Stimulated activated CD4-positive, alpha-beta T cell treated with anti-CD3 and anti-CD28 coated beads, Interleukin-15, amount 100 ng/mL, for 1 hour (primary cell): ENCODE results near the gene IL20RB.

Experiments used
- DNase-seq, 2 donors: peaks; one replicate each; pipeline ENCODE4 v3.0.0-alpha.2; 2020; ENCODE audit warnings: low read depth in 1 of 2, low spot score in 1 of 2

The IL20RB gene

GRCh38 chr3:137026701-137027100 is 68.9 kb downstream of the IL20RB start:
- no peak for DNase-seq

- peak; percentile 24 to 66 for DNase-seq
Measured at GRCh38 chr3:137032465-137033120, 74.8 kb downstream of the IL20RB start.

DNA sequence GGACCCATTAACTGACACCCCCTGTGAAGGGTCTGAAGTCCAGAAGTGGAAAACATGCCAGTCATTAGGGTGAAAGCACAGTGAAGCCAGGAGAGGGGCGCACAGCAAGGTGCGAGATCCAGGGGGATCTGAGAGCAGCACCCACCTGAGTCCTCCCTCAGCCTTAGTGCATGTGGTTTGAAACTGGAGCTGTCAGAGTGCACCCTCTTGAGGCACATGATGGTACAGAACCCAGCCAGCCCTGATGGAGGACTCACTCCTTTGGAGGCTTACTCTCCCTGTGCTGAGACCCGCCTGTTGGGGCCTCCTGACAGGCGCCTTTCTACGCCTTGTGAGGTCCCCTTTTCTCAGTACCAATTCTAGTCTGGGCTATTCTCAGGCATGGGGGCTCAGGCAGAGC is 77.8 kb downstream of the IL20RB start:
- no peak for DNase-seq

DNA sequence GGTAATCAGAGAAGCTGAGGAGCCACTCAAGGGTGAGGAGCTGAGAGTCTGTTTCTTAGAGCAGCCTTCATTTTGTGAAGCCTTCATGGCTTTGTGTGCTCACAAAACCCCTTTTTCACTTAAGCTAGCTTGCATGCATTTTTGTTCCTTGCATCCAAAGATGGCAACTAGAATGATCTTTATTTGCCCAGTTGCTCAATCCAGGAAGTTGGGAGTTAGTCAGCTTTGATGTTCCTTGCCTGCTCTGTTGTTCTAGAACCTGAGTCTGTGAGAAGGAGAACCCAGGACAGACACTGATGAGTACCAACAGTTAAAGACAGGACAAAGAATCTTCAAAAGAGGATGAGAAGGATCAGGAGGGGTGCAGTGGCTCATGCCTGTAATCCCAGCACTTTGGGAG is 81.8 kb downstream of the IL20RB start:
- DNase-seq = no peak

DNA sequence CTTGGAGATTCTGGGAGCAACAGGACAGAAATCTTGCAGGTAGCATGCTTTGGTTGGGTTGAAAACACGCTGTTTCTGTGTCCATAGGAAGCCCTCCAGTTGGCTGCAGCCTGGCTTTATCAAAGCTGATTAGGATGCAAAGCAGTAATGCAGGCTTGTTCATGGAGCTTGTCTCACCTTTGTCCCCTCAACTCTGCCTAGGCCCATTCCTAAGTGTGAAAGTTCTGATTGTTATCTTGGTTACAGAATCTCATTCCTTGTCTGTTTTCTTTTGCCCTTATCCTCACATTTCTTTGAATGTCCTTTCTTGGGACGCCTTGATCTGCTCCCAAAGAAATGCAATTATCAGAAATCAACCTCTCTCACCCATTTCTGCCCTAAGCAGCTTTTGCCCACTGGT is 83.5 kb downstream of the IL20RB start:
- DNase-seq = no peak

DNA sequence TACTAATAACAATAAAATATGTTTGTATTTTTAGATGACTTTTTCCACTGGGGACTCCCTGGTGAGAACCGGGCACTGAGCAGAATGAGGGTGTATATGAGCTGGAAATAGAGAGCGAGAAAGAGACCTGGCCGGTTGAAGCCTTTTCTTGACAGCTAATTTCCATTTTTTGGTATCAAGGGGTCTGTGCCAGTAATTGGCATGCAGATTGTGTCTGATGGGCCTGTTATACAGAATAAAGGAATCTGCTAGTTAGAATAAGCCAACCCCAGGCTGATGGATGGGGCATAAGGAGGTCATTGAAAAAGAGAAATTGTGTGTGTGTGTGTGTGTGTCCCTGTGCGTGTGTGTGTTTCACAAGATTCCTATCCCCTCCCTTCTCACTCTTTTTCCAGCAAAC is 83.9 kb downstream of the IL20RB start:
- no peak for DNase-seq

GRCh38 chr3:137046747-137047146 is 89.0 kb downstream of the IL20RB start:
- DNase-seq = no peak

GRCh38 chr3:137047240-137047639 is 89.5 kb downstream of the IL20RB start:
- no peak for DNase-seq

GRCh38 chr3:137050281-137050680 is 92.5 kb downstream of the IL20RB start:
- DNase-seq = no peak

DNA sequence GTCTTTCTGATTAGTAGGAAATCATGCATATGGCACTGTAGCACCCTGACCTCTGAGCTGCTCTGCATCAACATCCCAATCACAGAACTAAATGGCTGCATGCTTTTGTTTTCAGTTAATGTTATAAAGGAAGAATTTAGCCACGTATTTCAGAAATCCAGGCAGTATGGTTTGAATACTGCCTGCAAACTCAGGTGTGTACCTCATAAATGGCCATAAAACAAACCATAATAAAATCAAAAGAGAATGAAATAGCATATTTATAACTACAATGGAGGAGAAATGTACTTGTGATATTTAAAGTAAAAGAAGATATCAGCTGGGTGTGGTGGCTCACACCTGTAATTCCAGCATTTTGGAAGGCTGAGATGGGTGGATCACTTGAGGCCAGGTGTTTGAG is 94.5 kb downstream of the IL20RB start:
- no peak for DNase-seq
